ENCODE data around the gene WDR75. TPM values are rescaled to one million over a fixed set of nuclear protein-coding genes. Genes with fewer than 3 reads are reported as not detected.

WDR75 gene
- total RNA-seq (10 to 100 TPM; 44.4 to 61.7 (median 49.7) TPM), total RNA-seq (63.5 to 360 (median 101) reads per million in 29 experiments)
- total RNA-seq (2013) = 49.0 TPM

DNA sequence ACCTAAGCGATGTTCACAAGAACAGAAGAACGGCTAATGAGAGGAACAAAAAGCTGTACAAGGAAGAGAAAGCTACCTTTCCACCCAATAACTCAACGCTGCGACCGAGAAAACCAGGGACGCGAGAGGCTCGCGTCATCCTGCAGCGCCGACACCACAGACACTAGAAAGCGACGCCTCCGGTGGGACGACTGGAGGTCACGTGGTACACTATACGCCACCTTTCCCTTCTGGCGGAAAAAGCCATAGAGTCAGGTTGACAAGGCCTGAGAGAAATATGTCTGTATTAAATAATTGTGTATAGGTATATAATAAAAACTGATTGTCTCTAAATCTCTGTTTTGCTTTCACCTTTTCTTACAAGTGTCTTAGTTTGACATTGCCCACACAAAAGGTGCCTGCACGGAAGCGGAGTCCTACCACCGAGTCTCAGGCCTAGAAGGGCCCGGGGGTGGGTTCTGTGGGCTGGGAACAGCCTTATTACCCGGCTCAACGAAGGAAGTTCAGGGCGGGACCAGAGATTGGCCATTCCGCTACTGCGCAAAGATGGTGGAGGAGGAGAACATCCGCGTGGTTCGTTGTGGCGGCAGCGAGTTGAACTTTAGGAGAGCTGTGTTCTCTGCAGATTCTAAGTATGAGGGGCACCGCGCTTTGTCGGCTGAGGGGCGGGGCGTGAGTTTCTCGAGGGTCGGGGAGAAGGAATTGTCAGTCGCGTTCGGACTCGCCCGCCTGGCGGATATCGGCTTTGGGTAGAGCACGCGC lies at the start of gene WDR75:
TSS of gene WDR75 (plus strand) at position 528 of the 762 bp plus-strand sequence. CDS start at position 547, 19 bp downstream.
- Mint-ChIP-seq H3K27me3 (no peaks in the 10 kb centered on the region), H3K4me1 (peaks cover 9 to 22% (median 19%) of the 10 kb centered on the region in 3 donors), H3K36me3 (peaks cover 2% of the 10 kb centered on the region), H3K9me3 (no peaks in the 10 kb centered on the region), H3K4me3 (peak within 1 kb of the TSS in 1 of 3 donors; percentile 99), H3K27ac (peak within 1 kb of the TSS; percentile 98 to 100)
- peak within 1 kb of the TSS; percentile 98 for H3K27ac ChIP-seq (ENCODE audit: low read length)
- H3K9me3 ChIP-seq = no peaks in the 10 kb centered on the region
- POLR2A ChIA-PET = interaction anchor here (0.6 to 1.3 kb wide), 6 partner anchors 139 to 343 kb away, joined by 3 to 5 read pairs (median 4); partner anchors contain the start of genes SLC40A1 (in 2 of the 2), ORMDL1 (in 1 of the 2), OSGEPL1 (in 1 of the 2) and PMS1 (in 1 of the 2)
- WGBS (ENCODE audit: insufficient coverage) = under 1% methylated on average over 41 of the region's 48 CpGs
- no peaks in the 10 kb centered on the region for H3K27me3 ChIP-seq (replicated peaks in 1 of 2; ENCODE audit: control insufficient read depth in 2 of 2, extremely low read depth in 1 of 2, insufficient read depth in 2 of 2, low read length in 1 of 2)
- peak within 1 kb of the TSS; percentile 89 to 91 for H3K4me3 ChIP-seq (ENCODE audit: control insufficient read depth in 1 of 2, extremely low read depth in 1 of 2, low read length in 1 of 2)
- DNase-seq = peak; percentile 85 to 95 (median 91)
- peaks cover 9 to 23% of the 10 kb centered on the region in 2 experiments for H3K4me1 ChIP-seq (ENCODE audit: control insufficient read depth in 1 of 2, extremely low read depth in 1 of 2, insufficient read depth in 2 of 2, low read length in 2 of 2)
- ATAC-seq (replicated peaks in 1 of 4) = peak; percentile 93 to 97 (median 95)
- CTCF ChIA-PET = interaction anchor here (0.6 to 1.0 kb wide), 4 partner anchors 137 to 1929 kb away, joined by 3 to 4 read pairs (median 3); no protein-coding TSS in a partner anchor
- H3K36me3 ChIP-seq (ENCODE audit: control insufficient read depth in 2 of 2, extremely low read depth in 1 of 2, insufficient read depth in 1 of 2, low read length in 1 of 2) = no peaks in the 10 kb centered on the region

DNA sequence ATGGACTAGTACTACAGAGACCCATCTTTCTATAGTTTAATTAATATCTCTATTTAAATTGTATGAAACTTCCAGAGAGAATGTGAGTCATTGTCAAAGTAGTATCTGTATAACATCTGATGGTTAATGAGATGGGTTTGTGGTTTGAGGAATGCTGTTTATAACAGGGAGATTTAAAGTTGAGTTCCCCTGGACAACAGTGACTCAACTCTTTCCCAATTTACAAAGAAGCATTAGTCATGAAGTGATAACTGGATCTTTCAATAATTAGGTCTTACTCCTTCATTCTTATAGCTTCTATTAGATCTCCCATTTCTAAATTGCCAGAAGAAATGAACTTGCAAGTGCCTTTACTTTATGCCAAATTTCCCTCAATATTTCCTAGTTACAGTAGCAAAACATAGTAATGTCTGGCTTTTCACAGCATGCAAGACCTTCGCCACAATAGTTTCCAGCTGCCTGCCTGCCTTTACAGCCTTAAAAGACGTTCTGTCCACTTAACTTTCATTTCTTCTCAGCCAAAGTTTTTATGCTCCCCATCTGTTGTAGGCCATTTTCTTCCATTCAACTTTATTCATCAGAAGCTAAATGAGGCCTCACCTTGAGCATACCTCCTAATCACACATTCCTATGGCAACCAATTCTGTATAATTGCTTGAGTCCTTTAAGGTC lies 47.7 kb upstream of the WDR75 start:
- no peak overlapping the region for H3K27ac Mint-ChIP-seq
- ChIA-PET POLR2A (no interaction called here), CTCF (no interaction called here)
- Histone ChIP-seq H3K4me1 (ENCODE audit: control insufficient read depth in 1 of 2, extremely low read depth in 1 of 2, insufficient read depth in 2 of 2, low read length in 2 of 2) (no peaks in the 10 kb centered on the region), H3K27ac (ENCODE audit: low read length) (no peak overlapping the region), H3K27me3 (replicated peaks in 1 of 2; ENCODE audit: control insufficient read depth in 2 of 2, extremely low read depth in 1 of 2, insufficient read depth in 2 of 2, low read length in 1 of 2) (no peaks in the 10 kb centered on the region), H3K4me3 (ENCODE audit: control insufficient read depth in 1 of 2, extremely low read depth in 1 of 2, low read length in 1 of 2) (no peak overlapping the region), H3K9me3 (no peaks in the 10 kb centered on the region), H3K36me3 (ENCODE audit: control insufficient read depth in 2 of 2, extremely low read depth in 1 of 2, insufficient read depth in 1 of 2, low read length in 1 of 2) (no peaks in the 10 kb centered on the region)
- DNase-seq = no peak
- ATAC-seq (replicated peaks in 1 of 4) = no peak
- H3K9me3 Mint-ChIP-seq = peaks cover 0 to 8% (median 0%) of the 10 kb centered on the region in 3 donors
- no peaks in the 10 kb centered on the region for H3K27me3 Mint-ChIP-seq
- no peak overlapping the region for H3K4me3 Mint-ChIP-seq
- H3K36me3 Mint-ChIP-seq = no peaks in the 10 kb centered on the region
- H3K4me1 Mint-ChIP-seq = no peaks in the 10 kb centered on the region
- WGBS (ENCODE audit: insufficient coverage) = 71% methylated on average over 1 of the region's 2 CpGs

- H3K9me3 Mint-ChIP-seq = peaks cover 0 to 9% (median 0%) of the 10 kb centered on the region in 3 donors
- no peaks in the 10 kb centered on the region for H3K27me3 Mint-ChIP-seq
- ChIA-PET CTCF (no interaction called here), POLR2A (no interaction called here)
- no peaks in the 10 kb centered on the region for H3K27me3 ChIP-seq (replicated peaks in 1 of 2; ENCODE audit: control insufficient read depth in 2 of 2, extremely low read depth in 1 of 2, insufficient read depth in 2 of 2, low read length in 1 of 2)
- ATAC-seq (replicated peaks in 1 of 4) (no peak), DNase-seq (no peak)
- no peaks in the 10 kb centered on the region for H3K36me3 ChIP-seq (ENCODE audit: control insufficient read depth in 2 of 2, extremely low read depth in 1 of 2, insufficient read depth in 1 of 2, low read length in 1 of 2)
- no peaks in the 10 kb centered on the region for H3K36me3 Mint-ChIP-seq
- no peak overlapping the region for H3K4me3 Mint-ChIP-seq
- no peaks in the 10 kb centered on the region for H3K9me3 ChIP-seq
- H3K4me1 ChIP-seq (ENCODE audit: control insufficient read depth in 1 of 2, extremely low read depth in 1 of 2, insufficient read depth in 2 of 2, low read length in 2 of 2) = no peaks in the 10 kb centered on the region
- no peak overlapping the region for H3K27ac Mint-ChIP-seq
- no peak overlapping the region for H3K27ac ChIP-seq (ENCODE audit: low read length)
- H3K4me1 Mint-ChIP-seq = no peaks in the 10 kb centered on the region
- H3K4me3 ChIP-seq (ENCODE audit: control insufficient read depth in 1 of 2, extremely low read depth in 1 of 2, low read length in 1 of 2) = no peak overlapping the region
Measured at GRCh38 chr2:189394525-189394924, 46.7 kb upstream of the WDR75 start.

DNA sequence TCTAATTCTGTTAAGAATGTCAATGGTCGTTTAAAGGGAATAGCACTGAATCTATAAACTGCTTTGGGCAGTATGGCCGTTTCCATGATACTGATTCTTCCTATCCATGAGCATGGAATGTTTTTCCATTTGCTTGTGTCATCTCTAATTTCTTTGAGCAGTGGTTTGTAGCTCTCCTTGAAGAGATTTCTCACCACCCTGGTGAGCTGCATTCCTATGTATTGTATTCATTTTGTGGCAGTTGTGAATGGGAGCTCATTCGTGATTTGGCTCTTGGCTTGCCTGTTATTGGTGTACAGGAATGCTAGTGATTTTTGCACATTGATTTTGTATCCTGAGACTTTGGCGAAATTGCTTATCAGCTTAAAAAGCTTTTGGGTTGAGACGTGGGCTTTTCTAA lies 38.3 kb upstream of the WDR75 start:
- Histone ChIP-seq H3K9me3 (no peaks in the 10 kb centered on the region), H3K4me3 (ENCODE audit: control insufficient read depth in 1 of 2, extremely low read depth in 1 of 2, low read length in 1 of 2) (no peak overlapping the region), H3K36me3 (ENCODE audit: control insufficient read depth in 2 of 2, extremely low read depth in 1 of 2, insufficient read depth in 1 of 2, low read length in 1 of 2) (no peaks in the 10 kb centered on the region), H3K27ac (ENCODE audit: low read length) (no peak overlapping the region), H3K27me3 (replicated peaks in 1 of 2; ENCODE audit: control insufficient read depth in 2 of 2, extremely low read depth in 1 of 2, insufficient read depth in 2 of 2, low read length in 1 of 2) (no peaks in the 10 kb centered on the region), H3K4me1 (ENCODE audit: control insufficient read depth in 1 of 2, extremely low read depth in 1 of 2, insufficient read depth in 2 of 2, low read length in 2 of 2) (peaks cover 0 to 8% of the 10 kb centered on the region in 2 experiments)
- Mint-ChIP-seq H3K27ac (no peak overlapping the region), H3K36me3 (no peaks in the 10 kb centered on the region), H3K4me3 (no peak overlapping the region), H3K4me1 (peaks cover 9 to 12% (median 10%) of the 10 kb centered on the region in 3 donors), H3K27me3 (no peaks in the 10 kb centered on the region), H3K9me3 (peaks cover 0 to 7% (median 0%) of the 10 kb centered on the region in 3 donors)
- WGBS (ENCODE audit: insufficient coverage) = 93% methylated on average over 2 of the region's 5 CpGs
- ATAC-seq (replicated peaks in 1 of 4) (no peak), DNase-seq (no peak)
- CTCF ChIA-PET = interaction anchor here in 1 of 2 donors (1.8 kb wide), 1 partner anchor 9 kb away, joined by 8 read pairs; no protein-coding TSS in a partner anchor
- POLR2A ChIA-PET = interaction anchor here in 1 of 2 donors (0.5 kb wide), 1 partner anchor 35 kb away, joined by 3 read pairs; no protein-coding TSS in a partner anchor

DNA sequence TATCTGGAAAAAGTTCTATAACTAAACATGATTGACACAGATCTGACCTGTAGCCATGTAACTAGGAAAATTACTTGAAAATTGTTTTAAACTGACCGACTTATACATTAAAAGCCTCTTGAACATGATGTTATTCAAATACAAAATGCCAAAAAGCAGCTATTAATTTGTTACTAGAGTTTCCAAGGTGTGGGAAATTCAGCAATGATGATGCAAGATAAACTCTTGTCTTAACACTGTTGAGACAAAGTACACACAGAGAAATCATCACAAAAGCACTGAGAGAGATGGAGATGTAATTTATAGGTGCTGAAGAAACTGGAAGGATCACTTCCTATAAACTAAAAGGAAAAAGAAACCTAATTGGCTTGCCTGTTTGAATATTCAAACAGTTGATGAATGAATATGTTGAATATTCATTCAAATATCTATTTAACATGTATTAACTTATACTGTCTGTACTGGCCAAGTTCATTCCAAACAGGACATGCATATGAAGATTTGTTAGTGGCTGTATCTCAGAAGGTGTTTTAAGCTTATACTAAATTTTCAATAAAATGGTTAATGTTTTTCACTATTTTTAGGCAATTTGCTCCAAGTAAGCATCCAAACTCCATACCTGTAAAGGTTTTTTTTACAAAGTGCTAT lies 34.6 kb upstream of the WDR75 start:
- WGBS (ENCODE audit: insufficient coverage) = no CpG with 5 or more reads among the region's 1 CpG
- no peaks in the 10 kb centered on the region for H3K27me3 ChIP-seq (replicated peaks in 1 of 2; ENCODE audit: control insufficient read depth in 2 of 2, extremely low read depth in 1 of 2, insufficient read depth in 2 of 2, low read length in 1 of 2)
- no peak for DNase-seq
- H3K27me3 Mint-ChIP-seq = no peaks in the 10 kb centered on the region
- no peaks in the 10 kb centered on the region for H3K9me3 ChIP-seq
- H3K36me3 ChIP-seq (ENCODE audit: control insufficient read depth in 2 of 2, extremely low read depth in 1 of 2, insufficient read depth in 1 of 2, low read length in 1 of 2) = no peaks in the 10 kb centered on the region
- H3K4me1 ChIP-seq (ENCODE audit: control insufficient read depth in 1 of 2, extremely low read depth in 1 of 2, insufficient read depth in 2 of 2, low read length in 2 of 2) = peaks cover 0 to 11% of the 10 kb centered on the region in 2 experiments
- ChIA-PET POLR2A (interaction anchor here in 1 of 2 donors (0.6 kb wide), 1 partner anchor 28 kb away, joined by 5 read pairs; no protein-coding TSS in a partner anchor), CTCF (interaction anchor here (0.5 to 1.6 kb wide), 3 partner anchors 113 to 313 kb away, joined by 3 to 7 read pairs (median 6); no protein-coding TSS in a partner anchor)
- peak overlapping the region in 1 of 2 donors; percentile 37 for H3K27ac Mint-ChIP-seq
- H3K4me3 ChIP-seq (ENCODE audit: control insufficient read depth in 1 of 2, extremely low read depth in 1 of 2, low read length in 1 of 2) = no peak overlapping the region
- H3K4me1 Mint-ChIP-seq = peaks cover 13 to 14% (median 14%) of the 10 kb centered on the region in 3 donors
- ATAC-seq (replicated peaks in 1 of 4) = no peak
- no peaks in the 10 kb centered on the region for H3K36me3 Mint-ChIP-seq
- H3K4me3 Mint-ChIP-seq = no peak overlapping the region
- no peak overlapping the region for H3K27ac ChIP-seq (ENCODE audit: low read length)
- H3K9me3 Mint-ChIP-seq = no peaks in the 10 kb centered on the region

Data from T-cell (primary cell).